ENCODE data around the gene KCNIP3.

Gene KCNIP3

GRCh38 chr2:95361216-95361980 lies 64.3 kb downstream of the KCNIP3 start:
- no peak for DNase-seq
- H3K79me1 ChIP-seq (replicated peaks; ENCODE audit: low read length, poor library complexity, severe bottlenecking) = peaks cover 24% of the 10 kb centered on the region
- H2BK15ac ChIP-seq (ENCODE audit: low read depth, poor library complexity, severe bottlenecking) = no peak overlapping the region
- H3K9ac ChIP-seq (ENCODE audit: low read length) = no peak overlapping the region
- H3K9me3 ChIP-seq (ENCODE audit: control insufficient read depth, low read length) = peaks cover 6% of the 10 kb centered on the region
- WGBS = 83% methylated on average over 8 of the region's 9 CpGs
- H3K4me3 ChIP-seq (ENCODE audit: insufficient read depth in 1 of 2, low read depth in 1 of 2, low read length in 2 of 2) = no peak overlapping the region
- no peak overlapping the region for H2BK120ac ChIP-seq (ENCODE audit: low read depth, low read length)
- H2BK12ac ChIP-seq (ENCODE audit: low read length in 2 of 2) = no peak overlapping the region
- no peak overlapping the region for H3K18ac ChIP-seq (ENCODE audit: low read depth in 1 of 2, low read length in 2 of 2)
- no peak overlapping the region for H2AFZ ChIP-seq (ENCODE audit: low read depth, low read length)
- H3K27ac ChIP-seq (ENCODE audit: low read length, poor library complexity, severe bottlenecking) = no peak overlapping the region
- H3K36me3 ChIP-seq (ENCODE audit: control insufficient read depth in 1 of 2, insufficient read depth in 2 of 2, low read depth in 1 of 2, low read length in 2 of 2) = peaks cover 0 to 15% of the 10 kb centered on the region in 2 experiments
- no peak overlapping the region for H2BK5ac ChIP-seq (ENCODE audit: low read depth, low read length, poor library complexity, severe bottlenecking)
- H3K4me1 ChIP-seq (ENCODE audit: control insufficient read depth, insufficient read depth, low read depth, low read length) = peaks cover 10% of the 10 kb centered on the region
- H3K27me3 ChIP-seq (ENCODE audit: control insufficient read depth in 1 of 2, insufficient read depth in 1 of 2, low read length in 2 of 2) = peaks cover 0 to 28% of the 10 kb centered on the region in 2 experiments
- no peak overlapping the region for H4K91ac ChIP-seq (ENCODE audit: low read length)
- H3K4ac ChIP-seq (ENCODE audit: low read depth in 1 of 2, low read length in 2 of 2) = no peak overlapping the region
- no peak overlapping the region for H2AK5ac ChIP-seq (ENCODE audit: low read length, severe bottlenecking)
- H3K23ac ChIP-seq (ENCODE audit: low read length in 2 of 2) = no peak overlapping the region
- H3K14ac ChIP-seq (ENCODE audit: low read length in 2 of 2) = no peak overlapping the region
- no peak overlapping the region for H4K8ac ChIP-seq (ENCODE audit: low read length)
- no peak overlapping the region for H3K4me2 ChIP-seq (ENCODE audit: low read length, poor library complexity, severe bottlenecking)

DNA sequence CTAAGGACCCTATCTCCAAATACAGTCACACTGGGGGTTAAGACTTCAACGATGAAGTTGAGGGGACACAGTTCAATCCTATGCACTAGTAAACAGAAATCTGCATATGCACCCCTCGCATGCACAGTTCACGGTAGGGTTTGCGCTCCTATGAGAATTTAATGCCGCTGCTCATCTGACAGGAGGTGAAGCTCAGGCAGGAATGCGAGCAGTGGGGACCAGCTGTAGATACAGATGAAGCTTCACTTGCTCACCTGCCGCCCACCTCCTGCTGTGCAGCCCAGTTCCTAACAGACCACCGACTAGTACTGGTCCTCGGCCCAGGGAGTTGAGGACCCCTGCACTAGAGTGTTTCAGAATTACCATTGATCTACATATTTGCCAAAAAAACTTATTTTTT lies 65.3 kb downstream of the KCNIP3 start:
- no peak for DNase-seq

GRCh38 chr2:95366514-95366913 lies 69.4 kb downstream of the KCNIP3 start:
- no peak for DNase-seq
- Histone ChIP-seq H3K79me1 (replicated peaks; ENCODE audit: low read length, poor library complexity, severe bottlenecking) (peaks cover 11% of the 10 kb centered on the region), H2BK5ac (ENCODE audit: low read depth, low read length, poor library complexity, severe bottlenecking) (no peak overlapping the region), H2BK12ac (ENCODE audit: low read length in 2 of 2) (no peak overlapping the region), H3K4me1 (ENCODE audit: control insufficient read depth, insufficient read depth, low read depth, low read length) (no peaks in the 10 kb centered on the region), H2BK15ac (ENCODE audit: low read depth, poor library complexity, severe bottlenecking) (no peak overlapping the region), H3K14ac (ENCODE audit: low read length in 2 of 2) (no peak overlapping the region), H3K36me3 (ENCODE audit: control insufficient read depth in 1 of 2, insufficient read depth in 2 of 2, low read depth in 1 of 2, low read length in 2 of 2) (peaks cover 0 to 3% of the 10 kb centered on the region in 2 experiments), H3K4me3 (ENCODE audit: insufficient read depth in 1 of 2, low read depth in 1 of 2, low read length in 2 of 2) (no peak overlapping the region), H2BK120ac (ENCODE audit: low read depth, low read length) (no peak overlapping the region), H3K9me3 (ENCODE audit: control insufficient read depth, low read length) (no peaks in the 10 kb centered on the region), H4K8ac (ENCODE audit: low read length) (no peak overlapping the region), H3K23ac (ENCODE audit: low read length in 2 of 2) (no peak overlapping the region), H2AK5ac (ENCODE audit: low read length, severe bottlenecking) (no peak overlapping the region), H4K91ac (ENCODE audit: low read length) (no peak overlapping the region), H3K4me2 (ENCODE audit: low read length, poor library complexity, severe bottlenecking) (no peak overlapping the region), H3K27me3 (ENCODE audit: control insufficient read depth in 1 of 2, insufficient read depth in 1 of 2, low read length in 2 of 2) (peaks cover 0 to 4% of the 10 kb centered on the region in 2 experiments), H3K4ac (ENCODE audit: low read depth in 1 of 2, low read length in 2 of 2) (no peak overlapping the region), H2AFZ (ENCODE audit: low read depth, low read length) (no peak overlapping the region), H3K9ac (ENCODE audit: low read length) (no peak overlapping the region), H3K27ac (ENCODE audit: low read length, poor library complexity, severe bottlenecking) (no peak overlapping the region), H3K18ac (ENCODE audit: low read depth in 1 of 2, low read length in 2 of 2) (no peak overlapping the region)
- WGBS = 43% methylated on average over 1 of the region's 6 CpGs

More for the DNA sequence above, 65.3 kb downstream of the KCNIP3 start:
- Histone ChIP-seq H2BK120ac (ENCODE audit: low read depth, low read length) (no peak overlapping the region), H3K4me3 (ENCODE audit: insufficient read depth in 1 of 2, low read depth in 1 of 2, low read length in 2 of 2) (no peak overlapping the region), H3K36me3 (ENCODE audit: control insufficient read depth in 1 of 2, insufficient read depth in 2 of 2, low read depth in 1 of 2, low read length in 2 of 2) (peaks cover 0 to 9% of the 10 kb centered on the region in 2 experiments), H3K9me3 (ENCODE audit: control insufficient read depth, low read length) (no peaks in the 10 kb centered on the region), H3K18ac (ENCODE audit: low read depth in 1 of 2, low read length in 2 of 2) (no peak overlapping the region), H3K14ac (ENCODE audit: low read length in 2 of 2) (no peak overlapping the region), H2AFZ (ENCODE audit: low read depth, low read length) (no peak overlapping the region), H3K79me1 (replicated peaks; ENCODE audit: low read length, poor library complexity, severe bottlenecking) (peaks cover 18% of the 10 kb centered on the region), H3K27ac (ENCODE audit: low read length, poor library complexity, severe bottlenecking) (no peak overlapping the region), H4K8ac (ENCODE audit: low read length) (no peak overlapping the region), H3K4ac (ENCODE audit: low read depth in 1 of 2, low read length in 2 of 2) (no peak overlapping the region), H3K4me1 (ENCODE audit: control insufficient read depth, insufficient read depth, low read depth, low read length) (peaks cover 10% of the 10 kb centered on the region), H2BK12ac (ENCODE audit: low read length in 2 of 2) (no peak overlapping the region), H4K91ac (ENCODE audit: low read length) (no peak overlapping the region), H3K23ac (ENCODE audit: low read length in 2 of 2) (no peak overlapping the region), H3K27me3 (ENCODE audit: control insufficient read depth in 1 of 2, insufficient read depth in 1 of 2, low read length in 2 of 2) (peaks cover 0 to 23% of the 10 kb centered on the region in 2 experiments), H3K9ac (ENCODE audit: low read length) (no peak overlapping the region), H2BK15ac (ENCODE audit: low read depth, poor library complexity, severe bottlenecking) (no peak overlapping the region), H2BK5ac (ENCODE audit: low read depth, low read length, poor library complexity, severe bottlenecking) (no peak overlapping the region), H2AK5ac (ENCODE audit: low read length, severe bottlenecking) (no peak overlapping the region), H3K4me2 (ENCODE audit: low read length, poor library complexity, severe bottlenecking) (no peak overlapping the region)
- WGBS = 92% methylated on average over 8 of the region's 9 CpGs

DNA sequence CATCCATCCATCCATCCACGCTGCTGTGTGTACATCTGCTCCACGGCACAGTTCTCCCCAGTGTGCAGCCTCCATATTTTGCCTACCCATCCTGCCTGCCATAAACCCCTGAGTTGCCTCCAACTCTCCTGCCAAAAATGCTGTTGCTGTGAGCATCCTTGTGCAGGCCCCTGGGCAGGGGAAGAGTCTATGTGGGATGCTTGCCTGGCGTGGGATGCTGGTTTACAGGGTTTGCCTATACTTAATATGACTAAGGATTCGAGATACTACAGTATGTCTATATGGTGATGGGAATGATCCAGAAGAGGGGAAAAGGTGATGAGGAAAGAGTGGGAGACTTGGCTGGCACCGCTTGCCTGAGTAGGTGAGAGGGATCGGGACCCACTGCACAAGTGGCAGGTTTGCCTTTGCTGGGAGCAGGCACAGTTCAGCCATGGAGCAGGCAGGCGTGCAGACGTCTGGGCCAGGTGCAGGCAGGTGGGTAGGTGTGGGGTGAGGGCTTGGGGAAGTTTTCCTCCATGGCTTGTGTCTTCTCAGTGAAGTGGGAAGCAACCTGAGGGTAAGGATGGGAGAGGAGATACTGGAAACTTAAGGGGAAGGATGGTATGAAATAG lies 75.2 kb downstream of the KCNIP3 start:
- Histone ChIP-seq H3K23ac (ENCODE audit: low read length in 2 of 2) (no peak overlapping the region), H2AFZ (ENCODE audit: low read depth, low read length) (no peak overlapping the region), H3K9ac (ENCODE audit: low read length) (no peak overlapping the region), H3K4me1 (ENCODE audit: control insufficient read depth, insufficient read depth, low read depth, low read length) (peaks cover 11% of the 10 kb centered on the region), H3K27me3 (ENCODE audit: control insufficient read depth in 1 of 2, insufficient read depth in 1 of 2, low read length in 2 of 2) (no peaks in the 10 kb centered on the region), H4K91ac (ENCODE audit: low read length) (no peak overlapping the region), H3K18ac (ENCODE audit: low read depth in 1 of 2, low read length in 2 of 2) (no peak overlapping the region), H3K36me3 (ENCODE audit: control insufficient read depth in 1 of 2, insufficient read depth in 2 of 2, low read depth in 1 of 2, low read length in 2 of 2) (peaks cover 0 to 50% of the 10 kb centered on the region in 2 experiments), H3K9me3 (ENCODE audit: control insufficient read depth, low read length) (no peaks in the 10 kb centered on the region), H3K4me2 (ENCODE audit: low read length, poor library complexity, severe bottlenecking) (no peak overlapping the region), H3K27ac (ENCODE audit: low read length, poor library complexity, severe bottlenecking) (no peak overlapping the region), H3K79me1 (replicated peaks; ENCODE audit: low read length, poor library complexity, severe bottlenecking) (peaks cover 22% of the 10 kb centered on the region), H2BK5ac (ENCODE audit: low read depth, low read length, poor library complexity, severe bottlenecking) (no peak overlapping the region), H2BK12ac (ENCODE audit: low read length in 2 of 2) (no peak overlapping the region), H3K4me3 (ENCODE audit: insufficient read depth in 1 of 2, low read depth in 1 of 2, low read length in 2 of 2) (no peak overlapping the region), H2BK15ac (ENCODE audit: low read depth, poor library complexity, severe bottlenecking) (no peak overlapping the region), H3K4ac (ENCODE audit: low read depth in 1 of 2, low read length in 2 of 2) (no peak overlapping the region), H2AK5ac (ENCODE audit: low read length, severe bottlenecking) (no peak overlapping the region), H2BK120ac (ENCODE audit: low read depth, low read length) (no peak overlapping the region), H3K14ac (ENCODE audit: low read length in 2 of 2) (no peak overlapping the region), H4K8ac (ENCODE audit: low read length) (no peak overlapping the region)
- DNase-seq = no peak
- WGBS = 78% methylated on average over 8 of the region's 8 CpGs
